ENCODE data around the gene SF3B1. TPM values are rescaled to one million over a fixed set of nuclear protein-coding genes. Genes with fewer than 3 reads are reported as not detected.

Gene SF3B1
- total and polyA plus RNA-seq, 2 of the 13 experiments (the other 11 are each of a cell fraction or from before 2014, with no cell fraction given), result 387 to 750 TPM

DNA sequence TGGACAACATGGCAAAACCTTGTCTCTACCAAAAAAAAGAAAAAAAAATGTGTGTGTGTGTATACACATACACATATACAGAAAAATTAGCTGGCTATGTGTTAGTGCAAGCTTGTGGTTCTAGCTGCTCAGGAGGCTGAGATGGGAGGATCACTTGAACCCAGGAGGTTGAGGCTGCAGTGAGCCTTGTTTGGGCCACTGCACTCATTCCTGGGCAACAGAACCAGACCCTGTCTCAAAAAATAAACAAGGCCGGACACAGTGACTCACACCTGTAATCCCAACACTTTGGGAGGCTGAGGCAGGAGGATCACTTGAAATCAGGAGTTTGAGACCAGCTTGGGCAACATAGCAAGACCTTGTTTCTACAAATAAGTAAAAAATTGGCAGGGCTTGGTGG lies 20.6 kb upstream of the SF3B1 start:
- DNase-seq (ENCODE audit: low spot score) (no peak), FAIRE-seq (no peak), ATAC-seq (no peak)
- intact Hi-C loops (cut with micrococcal nuclease; ENCODE audit: unreplicated experiment), result no loop called here
- in situ Hi-C loops (cut with HindIII; ENCODE audit: extremely low pct_ligation_motif_present, low pct_unique_long_range_greater_than_20kb), result no loop called here
- TF ChIP-seq, protein P1, sequence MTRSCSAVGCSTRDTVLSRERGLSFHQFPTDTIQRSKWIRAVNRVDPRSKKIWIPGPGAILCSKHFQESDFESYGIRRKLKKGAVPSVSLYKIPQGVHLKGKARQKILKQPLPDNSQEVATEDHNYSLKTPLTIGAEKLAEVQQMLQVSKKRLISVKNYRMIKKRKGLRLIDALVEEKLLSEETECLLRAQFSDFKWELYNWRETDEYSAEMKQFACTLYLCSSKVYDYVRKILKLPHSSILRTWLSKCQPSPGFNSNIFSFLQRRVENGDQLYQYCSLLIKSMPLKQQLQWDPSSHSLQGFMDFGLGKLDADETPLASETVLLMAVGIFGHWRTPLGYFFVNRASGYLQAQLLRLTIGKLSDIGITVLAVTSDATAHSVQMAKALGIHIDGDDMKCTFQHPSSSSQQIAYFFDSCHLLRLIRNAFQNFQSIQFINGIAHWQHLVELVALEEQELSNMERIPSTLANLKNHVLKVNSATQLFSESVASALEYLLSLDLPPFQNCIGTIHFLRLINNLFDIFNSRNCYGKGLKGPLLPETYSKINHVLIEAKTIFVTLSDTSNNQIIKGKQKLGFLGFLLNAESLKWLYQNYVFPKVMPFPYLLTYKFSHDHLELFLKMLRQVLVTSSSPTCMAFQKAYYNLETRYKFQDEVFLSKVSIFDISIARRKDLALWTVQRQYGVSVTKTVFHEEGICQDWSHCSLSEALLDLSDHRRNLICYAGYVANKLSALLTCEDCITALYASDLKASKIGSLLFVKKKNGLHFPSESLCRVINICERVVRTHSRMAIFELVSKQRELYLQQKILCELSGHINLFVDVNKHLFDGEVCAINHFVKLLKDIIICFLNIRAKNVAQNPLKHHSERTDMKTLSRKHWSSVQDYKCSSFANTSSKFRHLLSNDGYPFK (CRISPR knock-in tag; IDR thresholded peaks at IDR 0.05; ENCODE audit: borderline replicate concordance), result no peak
- TF ChIP-seq FOSL2 (CRISPR knock-in tag; IDR thresholded peaks at IDR 0.05) (peak; percentile 33; the same call in 1 of the 2 replicates), ZNF839 (CRISPR knock-in tag; IDR thresholded peaks at IDR 0.05; ENCODE audit: borderline replicate concordance) (no peak), NCOR1 (IDR thresholded peaks at IDR 0.05; ENCODE audit: borderline replicate concordance, low read length) (0 out of 2 replicates have a peak, but pooled peaks have one; percentile 9), ZFY (CRISPR knock-in tag; IDR thresholded peaks at IDR 0.05) (0 out of 2 replicates have a peak, but pooled peaks have one; percentile 23), ZMYM3 (CRISPR knock-in tag; IDR thresholded peaks at IDR 0.05) (0 out of 2 replicates have a peak, but pooled peaks have one; percentile 67), ATF1 (CRISPR knock-in tag; IDR thresholded peaks at IDR 0.05) (no peak), ZNF879 (CRISPR knock-in tag; IDR thresholded peaks at IDR 0.05) (no peak), ZNF850 (CRISPR knock-in tag; conservative IDR thresholded peaks at IDR 0.05) (no peak)
- TF ChIP-seq, protein P2, sequence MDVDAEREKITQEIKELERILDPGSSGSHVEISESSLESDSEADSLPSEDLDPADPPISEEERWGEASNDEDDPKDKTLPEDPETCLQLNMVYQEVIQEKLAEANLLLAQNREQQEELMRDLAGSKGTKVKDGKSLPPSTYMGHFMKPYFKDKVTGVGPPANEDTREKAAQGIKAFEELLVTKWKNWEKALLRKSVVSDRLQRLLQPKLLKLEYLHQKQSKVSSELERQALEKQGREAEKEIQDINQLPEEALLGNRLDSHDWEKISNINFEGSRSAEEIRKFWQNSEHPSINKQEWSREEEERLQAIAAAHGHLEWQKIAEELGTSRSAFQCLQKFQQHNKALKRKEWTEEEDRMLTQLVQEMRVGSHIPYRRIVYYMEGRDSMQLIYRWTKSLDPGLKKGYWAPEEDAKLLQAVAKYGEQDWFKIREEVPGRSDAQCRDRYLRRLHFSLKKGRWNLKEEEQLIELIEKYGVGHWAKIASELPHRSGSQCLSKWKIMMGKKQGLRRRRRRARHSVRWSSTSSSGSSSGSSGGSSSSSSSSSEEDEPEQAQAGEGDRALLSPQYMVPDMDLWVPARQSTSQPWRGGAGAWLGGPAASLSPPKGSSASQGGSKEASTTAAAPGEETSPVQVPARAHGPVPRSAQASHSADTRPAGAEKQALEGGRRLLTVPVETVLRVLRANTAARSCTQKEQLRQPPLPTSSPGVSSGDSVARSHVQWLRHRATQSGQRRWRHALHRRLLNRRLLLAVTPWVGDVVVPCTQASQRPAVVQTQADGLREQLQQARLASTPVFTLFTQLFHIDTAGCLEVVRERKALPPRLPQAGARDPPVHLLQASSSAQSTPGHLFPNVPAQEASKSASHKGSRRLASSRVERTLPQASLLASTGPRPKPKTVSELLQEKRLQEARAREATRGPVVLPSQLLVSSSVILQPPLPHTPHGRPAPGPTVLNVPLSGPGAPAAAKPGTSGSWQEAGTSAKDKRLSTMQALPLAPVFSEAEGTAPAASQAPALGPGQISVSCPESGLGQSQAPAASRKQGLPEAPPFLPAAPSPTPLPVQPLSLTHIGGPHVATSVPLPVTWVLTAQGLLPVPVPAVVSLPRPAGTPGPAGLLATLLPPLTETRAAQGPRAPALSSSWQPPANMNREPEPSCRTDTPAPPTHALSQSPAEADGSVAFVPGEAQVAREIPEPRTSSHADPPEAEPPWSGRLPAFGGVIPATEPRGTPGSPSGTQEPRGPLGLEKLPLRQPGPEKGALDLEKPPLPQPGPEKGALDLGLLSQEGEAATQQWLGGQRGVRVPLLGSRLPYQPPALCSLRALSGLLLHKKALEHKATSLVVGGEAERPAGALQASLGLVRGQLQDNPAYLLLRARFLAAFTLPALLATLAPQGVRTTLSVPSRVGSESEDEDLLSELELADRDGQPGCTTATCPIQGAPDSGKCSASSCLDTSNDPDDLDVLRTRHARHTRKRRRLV (CRISPR knock-in tag; IDR thresholded peaks at IDR 0.05), result no peak
- TF ChIP-seq, protein P3, sequence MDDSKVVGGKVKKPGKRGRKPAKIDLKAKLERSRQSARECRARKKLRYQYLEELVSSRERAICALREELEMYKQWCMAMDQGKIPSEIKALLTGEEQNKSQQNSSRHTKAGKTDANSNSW (CRISPR knock-in tag; IDR thresholded peaks at IDR 0.05; ENCODE audit: borderline replicate concordance), result no peak
- TF ChIP-seq, protein P4, sequence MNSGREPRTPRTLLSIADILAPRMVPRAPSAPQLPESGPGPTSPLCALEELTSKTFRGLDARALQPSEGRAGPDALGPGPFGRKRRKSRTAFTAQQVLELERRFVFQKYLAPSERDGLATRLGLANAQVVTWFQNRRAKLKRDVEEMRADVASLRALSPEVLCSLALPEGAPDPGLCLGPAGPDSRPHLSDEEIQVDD (CRISPR knock-in tag; IDR thresholded peaks at IDR 0.05; ENCODE audit: borderline replicate concordance), result no peak
- TF ChIP-seq, protein P5, sequence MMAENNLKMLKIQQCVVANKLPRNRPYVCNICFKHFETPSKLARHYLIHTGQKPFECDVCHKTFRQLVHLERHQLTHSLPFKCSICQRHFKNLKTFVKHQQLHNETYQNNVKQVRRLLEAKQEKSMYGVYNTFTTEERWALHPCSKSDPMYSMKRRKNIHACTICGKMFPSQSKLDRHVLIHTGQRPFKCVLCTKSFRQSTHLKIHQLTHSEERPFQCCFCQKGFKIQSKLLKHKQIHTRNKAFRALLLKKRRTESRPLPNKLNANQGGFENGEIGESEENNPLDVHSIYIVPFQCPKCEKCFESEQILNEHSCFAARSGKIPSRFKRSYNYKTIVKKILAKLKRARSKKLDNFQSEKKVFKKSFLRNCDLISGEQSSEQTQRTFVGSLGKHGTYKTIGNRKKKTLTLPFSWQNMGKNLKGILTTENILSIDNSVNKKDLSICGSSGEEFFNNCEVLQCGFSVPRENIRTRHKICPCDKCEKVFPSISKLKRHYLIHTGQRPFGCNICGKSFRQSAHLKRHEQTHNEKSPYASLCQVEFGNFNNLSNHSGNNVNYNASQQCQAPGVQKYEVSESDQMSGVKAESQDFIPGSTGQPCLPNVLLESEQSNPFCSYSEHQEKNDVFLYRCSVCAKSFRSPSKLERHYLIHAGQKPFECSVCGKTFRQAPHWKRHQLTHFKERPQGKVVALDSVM (CRISPR knock-in tag; IDR thresholded peaks at IDR 0.05), result peak; percentile 97
- Histone ChIP-seq H3K79me2 (ENCODE audit: insufficient read depth, low read length) (peaks cover 64% of the 10 kb centered on the region), H3K36me3 (replicated peaks in 1 of 2; ENCODE audit: control insufficient read depth in 1 of 2, insufficient read depth in 2 of 2, low read length in 2 of 2) (peaks cover 0 to 16% of the 10 kb centered on the region in 2 experiments; a peak in 3 of 5 replicates), H3K27me3 (ENCODE audit: control insufficient read depth in 1 of 2, insufficient read depth in 2 of 2, low read length in 2 of 2) (no peaks in the 10 kb centered on the region; a peak in 1 of 5 replicates), H3K4me3 (replicated peaks in 1 of 3; ENCODE audit: insufficient read depth in 1 of 3, low read depth in 2 of 3, low read length in 3 of 3) (peak overlapping the region in 2 of 3 experiments; percentile 95 to 96; a peak in 2 of 6 replicates), H3K4me1 (ENCODE audit: insufficient read depth, low read length) (peaks cover 36% of the 10 kb centered on the region), H3K27ac (ENCODE audit: extremely low read length, insufficient read depth, low read length) (peak overlapping the region; percentile 97), H3K9me3 (ENCODE audit: low read length) (no peaks in the 10 kb centered on the region), H3K4me2 (ENCODE audit: low read depth, low read length) (peak overlapping the region; percentile 93), H4K20me1 (ENCODE audit: insufficient read depth, low read length) (no peaks in the 10 kb centered on the region; the same call in 1 of the 2 replicates), H2AFZ (ENCODE audit: low read length) (no peak overlapping the region), H3K9ac (ENCODE audit: insufficient read depth, low read depth, low read length) (peak overlapping the region; percentile 98; the same call in 1 of the 2 replicates)
- CTCF ChIA-PET (ENCODE audit: low intra/inter-chr PET ratio, low total read pairs), result no interaction called here
- POLR2A ChIA-PET, result interaction anchor here (0.6 to 8.2 kb wide), 4 partner anchors 17 to 45 kb away, joined by 3 to 306 read pairs (median 140); partner anchors contain the start of genes HSPD1, HSPE1 and SF3B1
- 92% methylated on average over 1 of the region's 1 CpG for WGBS (ENCODE audit: low lambda C conversion rate)
- BruUV-seq (replicated peaks), result no TSS peak
